GM20000 (cell line): Measurements from ENCODE around the gene GDA.

Source experiments
- DNase-seq: peaks from one replicate; pipeline ENCODE4 v3.0.0; 2012; ENCODE audit warnings: low spot score
- CTCF ChIP-seq: IDR thresholded peaks from 2 replicates; pipeline ENCODE4 v1.5.1; 2012; ENCODE audit warnings: mild to moderate bottlenecking, control low read depth; ENCODE audit errors: extremely low read depth, missing control alignments

The GDA gene

GRCh38 chr9:72188232-72188631 lies 39.0 kb downstream of the GDA start:
- no peak for DNase-seq
- TF ChIP-seq CTCF, result no peak

GRCh38 chr9:72193478-72193881 lies 44.2 kb downstream of the GDA start:
- no peak for TF ChIP-seq CTCF
- no peak for DNase-seq

GRCh38 chr9:72199238-72199637 lies 50.0 kb downstream of the GDA start:
- DNase-seq, result no peak
- no peak for TF ChIP-seq CTCF

- no peak for DNase-seq
- no peak for TF ChIP-seq CTCF
Observed at GRCh38 chr9:72200452-72200851, 51.2 kb downstream of the GDA start.

GRCh38 chr9:72202009-72202408 lies 52.8 kb downstream of the GDA start:
- DNase-seq, result no peak
- TF ChIP-seq CTCF, result no peak

GRCh38 chr9:72203205-72203803 lies 54.1 kb downstream of the GDA start:
- peak; percentile 67 for TF ChIP-seq CTCF
- DNase-seq, result peak; percentile 39

GRCh38 chr9:72204062-72204461 lies 54.8 kb downstream of the GDA start:
- no peak for DNase-seq
- no peak for TF ChIP-seq CTCF
